HCT116 (cell line): ENCODE data around the gene POLR1A. TPM values are rescaled to one million over a fixed set of nuclear protein-coding genes. Genes with fewer than 3 reads are reported as not detected.

Experiments
- ATAC-seq: fragments of 200-7000 bp; cut with Tn5 transposase; 2 replicates; pipeline ENCODE4 v1.9.1; 2020; ENCODE audit warnings: mild to moderate bottlenecking, moderate library complexity
- BruUV-seq: library from RNA; stranded (reverse); fragments of 400-500 nt; replicated peaks from 2 replicates; lab custom pipeline; 2021; lab: Mats Ljungman, UMichigan
- CTCF ChIA-PET: fragments of 300-600 bp; sonication (Branson Sonifier 250); formaldehyde crosslinking; loops from one replicate; lab custom pipeline; 2021; ENCODE audit warnings: antibody characterized with exemption; lab: Charles Lee
- POLR2A ChIA-PET: fragments of 300-600, 350-600 bp; sonication (Branson Sonifier 250); formaldehyde crosslinking; loops from one replicate; lab custom pipeline; 2021; ENCODE audit warnings: antibody characterized with exemption; lab: Charles Lee
- RAD21 ChIA-PET, 2 experiments: fragments of 300-600 bp; sonication (Branson Sonifier 250); formaldehyde crosslinking; loops; one replicate each; lab custom pipeline; 2023; ENCODE audit warnings: low total read pairs in 2 of 2; ENCODE audit not compliant: uncharacterized antibody in 2 of 2, unreplicated experiment in 2 of 2, low non-redundant PET in 1 of 2; lab: Charles Lee
- DNase-seq: peaks from one replicate; pipeline ENCODE4 v3.0.0-alpha.2; 2010; ENCODE audit warnings: low read depth, low spot score
- H2AFZ ChIP-seq: fragments of 200-600 bp; shearing (Covaris generic), sonication (generic); 2 replicates; pipeline ENCODE4 v1.6.1; 2017; ENCODE audit warnings: low read depth, mixed run types, mixed read lengths, antibody characterized with exemption, low read length; ENCODE audit not compliant: poor library complexity, severe bottlenecking
- H3K27ac ChIP-seq: 2 replicates; pipeline ENCODE4 v1.5.1; 2012; ENCODE audit warnings: low read depth, low read length
- H3K27me3 ChIP-seq: fragments of 200-600 bp; sonication (generic); 2 replicates; pipeline ENCODE4 v1.6.1; 2016; ENCODE audit warnings: mixed run types, low read length, mixed read lengths; ENCODE audit not compliant: insufficient read depth
- H3K36me3 ChIP-seq, 2 experiments: fragments of 200-500 bp in 1 of 2; fragments of 200-600 bp in 1 of 2; sonication (Bioruptor generic) in 1 of 2; sonication (generic) in 1 of 2; 2 replicates each; pipeline versions ENCODE4 v1.5.1 to v1.6.1; 2014 to 2016; ENCODE audit warnings: low read length in 2 of 2, inconsistent platforms in 1 of 2, mixed read lengths in 1 of 2, mixed run types in 1 of 2; ENCODE audit not compliant: insufficient read depth in 2 of 2, control insufficient read depth in 1 of 2
- H3K4me1 ChIP-seq, 2 experiments: fragments of 200-600 bp in 1 of 2; sonication (generic) in 1 of 2; 2 replicates each; pipeline versions ENCODE4 v1.5.1 to v1.6.1; 2012 to 2017; ENCODE audit warnings: low read length in 2 of 2, inconsistent platforms in 1 of 2, mild to moderate bottlenecking in 1 of 2, mixed read lengths in 1 of 2, mixed run types in 1 of 2, moderate library complexity in 1 of 2; ENCODE audit not compliant: insufficient read depth in 2 of 2, control insufficient read depth in 1 of 2
- H3K4me2 ChIP-seq: fragments of 200-600 bp; sonication (generic); 2 replicates; pipeline ENCODE4 v1.6.1; 2017; ENCODE audit warnings: mixed run types, low read length, mixed read lengths
- H3K4me3 ChIP-seq, 2 experiments: fragments of 200-600 bp in 1 of 2; sonication (generic) in 1 of 2; replicated peaks in 1 of 2; 2 replicates each; pipeline ENCODE4 v1.5.1; 2011 to 2016; ENCODE audit warnings: low read length in 2 of 2, control low read depth in 1 of 2, low read depth in 1 of 2, mild to moderate bottlenecking in 1 of 2, mixed read lengths in 1 of 2, mixed run types in 1 of 2
- H3K79me2 ChIP-seq: fragments of 200-600 bp; sonication (generic); 2 replicates; pipeline ENCODE4 v1.6.1; 2017; ENCODE audit warnings: mild to moderate bottlenecking, mixed run types, low read length, moderate library complexity, mixed read lengths; ENCODE audit not compliant: insufficient read depth
- H3K9ac ChIP-seq: fragments of 200-600 bp; sonication (generic); 2 replicates; pipeline ENCODE4 v1.6.1; 2016; ENCODE audit warnings: low read length, mixed read lengths
- H3K9me2 ChIP-seq: fragments of 200-600 bp; sonication (generic), shearing (Covaris generic); 2 replicates; pipeline ENCODE4 v1.6.1; 2017; ENCODE audit warnings: mixed run types, mild to moderate bottlenecking, moderate library complexity; ENCODE audit not compliant: insufficient read depth
- H3K9me3 ChIP-seq, 2 experiments: fragments of 200-500 bp in 1 of 2; fragments of 200-600 bp in 1 of 2; sonication (Bioruptor generic) in 1 of 2; sonication (generic) in 1 of 2; 2 replicates each; pipeline ENCODE4 v1.6.1; 2014 to 2017; ENCODE audit warnings: low read length in 2 of 2, mixed read lengths in 2 of 2, inconsistent platforms in 1 of 2, low read depth in 1 of 2, mild to moderate bottlenecking in 1 of 2, mixed run types in 1 of 2, moderate library complexity in 1 of 2; ENCODE audit not compliant: control insufficient read depth in 1 of 2, insufficient read depth in 1 of 2
- H4K20me1 ChIP-seq: fragments of 200-600 bp; sonication (generic), shearing (Covaris generic); 2 replicates; pipeline ENCODE4 v1.6.1; 2017; ENCODE audit warnings: mixed run types, mild to moderate bottlenecking, moderate library complexity; ENCODE audit not compliant: insufficient read depth
- CBX3 ChIP-seq: IDR thresholded peaks from 2 replicates; pipeline ENCODE4 v1.6.1; 2012; ENCODE audit warnings: low read depth
- EZH2phosphoT487 ChIP-seq: fragments of 200-600 bp; IDR thresholded peaks from 2 replicates; pipeline ENCODE4 v1.6.1; 2018; ENCODE audit warnings: antibody characterized with exemption, borderline replicate concordance
- JUND ChIP-seq: IDR thresholded peaks from 2 replicates; pipeline ENCODE4 v1.6.1; 2012
- intact Hi-C: fragments of 100-400 bp; cut with micrococcal nuclease; formaldehyde crosslinking; loops from 2 replicates; pipeline ENCODE4 v1.10.0; 2022
- total RNA-seq: library from RNA; stranded (reverse); gene quantifications from one replicate; pipeline ENCODE4 v1.2.1, GENCODE V29; 2021; ENCODE audit not compliant: unreplicated experiment
- TF ChIP-seq, protein P1 (sequence below): IDR thresholded peaks from 2 replicates; pipeline ENCODE4 v1.6.1; 2011; ENCODE audit warnings: mild to moderate bottlenecking, low read length, moderate library complexity; ENCODE audit not compliant: insufficient replicate concordance; ENCODE audit errors: extremely low read depth

POLR1A gene
- total RNA-seq, 1 experiment from 2014 or later = 46.6 TPM

DNA sequence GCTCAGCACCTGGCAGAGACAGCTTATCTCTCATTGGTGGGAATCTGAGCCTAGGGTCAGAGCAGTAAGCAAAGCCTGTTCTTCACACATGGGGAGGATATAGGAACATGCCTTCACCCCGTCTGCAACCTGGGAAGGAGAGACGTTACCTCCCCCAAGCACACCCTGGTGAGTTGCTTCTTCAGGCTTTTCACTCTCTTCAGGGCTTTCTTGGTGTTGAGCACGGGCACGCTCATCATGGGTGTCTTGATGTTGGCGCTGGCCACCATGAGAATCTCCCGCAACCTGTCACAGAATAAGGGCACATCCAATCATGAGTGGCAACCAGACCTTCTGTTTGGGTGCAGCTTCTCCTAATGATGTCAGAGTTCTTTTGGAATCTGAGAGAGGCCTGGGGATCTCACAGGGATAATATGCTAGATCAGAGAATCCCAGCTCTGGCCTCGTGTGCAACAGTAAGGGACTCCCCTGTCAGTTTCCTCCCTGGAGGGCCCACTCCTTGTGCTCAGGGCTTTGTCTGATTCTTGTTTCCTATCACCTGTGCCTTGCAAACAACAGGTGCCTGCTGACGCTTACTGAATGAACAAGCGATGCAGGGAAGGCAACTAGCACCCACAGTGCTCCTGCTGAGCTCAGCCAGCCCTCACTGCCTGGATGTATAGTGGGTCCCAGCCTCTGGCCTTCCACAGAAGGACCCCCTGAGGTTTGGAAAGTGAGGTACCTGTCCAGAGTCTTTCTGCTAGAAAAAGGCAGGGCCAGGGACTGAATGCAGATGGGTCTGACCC lies 66.3 kb downstream of the POLR1A start:
- no TSS peak for BruUV-seq
- DNase-seq (no peak), ATAC-seq (no peak)
- POLR2A ChIA-PET = no interaction called here
- Histone ChIP-seq H3K36me3 (peaks cover 41 to 57% of the 10 kb centered on the region in 2 experiments; a peak in 3 of 4 replicates), H3K27me3 (no peaks in the 10 kb centered on the region), H3K9me2 (no peaks in the 10 kb centered on the region), H2AFZ (no peak overlapping the region), H3K79me2 (no peaks in the 10 kb centered on the region), H3K4me1 (no peaks in the 10 kb centered on the region), H4K20me1 (no peaks in the 10 kb centered on the region), H3K4me3 (no peak overlapping the region), H3K27ac (no peak overlapping the region), H3K9me3 (no peaks in the 10 kb centered on the region), H3K9ac (no peak overlapping the region), H3K4me2 (no peak overlapping the region)
- RAD21 ChIA-PET = no interaction called here
- TF ChIP-seq JUND = no peak
- TF ChIP-seq, protein P1, sequence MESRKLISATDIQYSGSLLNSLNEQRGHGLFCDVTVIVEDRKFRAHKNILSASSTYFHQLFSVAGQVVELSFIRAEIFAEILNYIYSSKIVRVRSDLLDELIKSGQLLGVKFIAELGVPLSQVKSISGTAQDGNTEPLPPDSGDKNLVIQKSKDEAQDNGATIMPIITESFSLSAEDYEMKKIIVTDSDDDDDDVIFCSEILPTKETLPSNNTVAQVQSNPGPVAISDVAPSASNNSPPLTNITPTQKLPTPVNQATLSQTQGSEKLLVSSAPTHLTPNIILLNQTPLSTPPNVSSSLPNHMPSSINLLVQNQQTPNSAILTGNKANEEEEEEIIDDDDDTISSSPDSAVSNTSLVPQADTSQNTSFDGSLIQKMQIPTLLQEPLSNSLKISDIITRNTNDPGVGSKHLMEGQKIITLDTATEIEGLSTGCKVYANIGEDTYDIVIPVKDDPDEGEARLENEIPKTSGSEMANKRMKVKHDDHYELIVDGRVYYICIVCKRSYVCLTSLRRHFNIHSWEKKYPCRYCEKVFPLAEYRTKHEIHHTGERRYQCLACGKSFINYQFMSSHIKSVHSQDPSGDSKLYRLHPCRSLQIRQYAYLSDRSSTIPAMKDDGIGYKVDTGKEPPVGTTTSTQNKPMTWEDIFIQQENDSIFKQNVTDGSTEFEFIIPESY = no peak
- TF ChIP-seq EZH2phosphoT487 = no peak
- no peak for TF ChIP-seq CBX3
- intact Hi-C loops = no loop called here
- CTCF ChIA-PET = interaction anchor here (0.6 kb wide), 1 partner anchor 212 kb away, joined by 3 read pairs; no protein-coding TSS in a partner anchor
